C4-2B (cell line): Measurements from ENCODE around the gene C15orf39.

ENCODE experiments used
- ZFX ChIP-seq: fragments of 450-650 bp; IDR thresholded peaks from 2 replicates; pipeline ENCODE4 v1.6.1; 2017
- TF ChIP-seq, protein P1 (sequence below): fragments of 450-650 bp; conservative IDR thresholded peaks from 2 replicates; pipeline ENCODE4 v1.5.1; 2017; ENCODE audit warnings: mild to moderate bottlenecking

DNA sequence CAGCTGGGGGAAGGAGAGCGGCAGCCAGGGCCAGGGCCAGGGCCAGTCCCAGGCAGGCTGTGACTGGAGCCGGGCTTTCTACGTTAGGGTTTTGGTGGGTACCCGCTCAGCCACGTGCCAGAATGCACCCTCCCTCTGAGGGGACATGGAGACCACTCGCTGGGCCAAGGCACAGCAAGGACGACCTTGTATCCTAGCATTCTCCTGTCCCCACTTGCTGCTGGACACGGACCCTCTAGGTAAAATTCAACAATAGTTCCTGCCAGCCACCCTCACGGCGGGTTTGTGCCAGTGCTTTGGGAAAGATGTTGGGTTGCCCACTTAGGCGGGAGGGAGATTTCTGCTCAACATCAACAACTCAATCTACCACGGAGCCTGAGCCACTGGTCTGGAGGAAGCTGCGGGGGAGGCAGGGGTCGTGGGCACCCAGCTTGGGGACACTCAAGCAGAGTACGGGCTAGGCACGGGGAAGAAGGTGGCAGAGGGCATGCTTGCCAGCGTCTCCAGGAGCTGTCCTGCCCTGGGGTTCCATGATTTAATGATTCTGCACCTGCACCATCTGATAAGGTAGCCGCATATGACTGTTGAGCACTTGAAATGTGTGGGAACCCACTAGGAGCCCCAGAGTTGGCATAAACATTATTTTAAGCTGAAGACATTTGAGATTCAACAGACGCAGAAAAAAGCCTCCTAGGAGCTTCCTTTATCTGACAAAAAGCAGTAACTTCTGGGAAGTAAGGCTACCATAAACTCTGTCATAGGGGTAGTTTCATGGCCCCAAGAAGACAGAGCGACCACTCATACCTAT, 22.5 kb upstream of the C15orf39 start:
- TF ChIP-seq, protein P1, sequence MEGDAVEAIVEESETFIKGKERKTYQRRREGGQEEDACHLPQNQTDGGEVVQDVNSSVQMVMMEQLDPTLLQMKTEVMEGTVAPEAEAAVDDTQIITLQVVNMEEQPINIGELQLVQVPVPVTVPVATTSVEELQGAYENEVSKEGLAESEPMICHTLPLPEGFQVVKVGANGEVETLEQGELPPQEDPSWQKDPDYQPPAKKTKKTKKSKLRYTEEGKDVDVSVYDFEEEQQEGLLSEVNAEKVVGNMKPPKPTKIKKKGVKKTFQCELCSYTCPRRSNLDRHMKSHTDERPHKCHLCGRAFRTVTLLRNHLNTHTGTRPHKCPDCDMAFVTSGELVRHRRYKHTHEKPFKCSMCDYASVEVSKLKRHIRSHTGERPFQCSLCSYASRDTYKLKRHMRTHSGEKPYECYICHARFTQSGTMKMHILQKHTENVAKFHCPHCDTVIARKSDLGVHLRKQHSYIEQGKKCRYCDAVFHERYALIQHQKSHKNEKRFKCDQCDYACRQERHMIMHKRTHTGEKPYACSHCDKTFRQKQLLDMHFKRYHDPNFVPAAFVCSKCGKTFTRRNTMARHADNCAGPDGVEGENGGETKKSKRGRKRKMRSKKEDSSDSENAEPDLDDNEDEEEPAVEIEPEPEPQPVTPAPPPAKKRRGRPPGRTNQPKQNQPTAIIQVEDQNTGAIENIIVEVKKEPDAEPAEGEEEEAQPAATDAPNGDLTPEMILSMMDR, result no peak
- no peak for TF ChIP-seq ZFX
